HG03439 (cell line): ENCODE measurements around the gene SLCO4A1.

Source experiments
- ATAC-seq: cut with Tn5 transposase; IDR thresholded peaks from one replicate; pipeline ENCODE4 v1.9.1; 2021; ENCODE audit warnings: mild to moderate bottlenecking, moderate library complexity; ENCODE audit not compliant: unreplicated experiment

SLCO4A1 gene

GRCh38 chr20:62696989-62697388 lies 54.7 kb downstream of the SLCO4A1 start:
- ATAC-seq: no peak

GRCh38 chr20:62697468-62697912 lies 55.2 kb downstream of the SLCO4A1 start:
- ATAC-seq: no peak

- ATAC-seq: no peak
These were observed 55.9 kb downstream of the SLCO4A1 start for GRCh38 chr20:62698231-62698630.

GRCh38 chr20:62699296-62699695 lies 57.0 kb downstream of the SLCO4A1 start:
- ATAC-seq: no peak

GRCh38 chr20:62699741-62700140 lies 57.4 kb downstream of the SLCO4A1 start:
- ATAC-seq: no peak

GRCh38 chr20:62700261-62700930 lies 58.1 kb downstream of the SLCO4A1 start:
- ATAC-seq: no peak

GRCh38 chr20:62701161-62702012 lies 59.1 kb downstream of the SLCO4A1 start:
- ATAC-seq: no peak

GRCh38 chr20:62702013-62702300 lies 59.7 kb downstream of the SLCO4A1 start:
- no peak for ATAC-seq

- no peak for ATAC-seq
These were observed 60.9 kb downstream of the SLCO4A1 start for GRCh38 chr20:62702895-62703852.

GRCh38 chr20:62703853-62704228 lies 61.5 kb downstream of the SLCO4A1 start:
- ATAC-seq: no peak

GRCh38 chr20:62704341-62704948 lies 62.1 kb downstream of the SLCO4A1 start:
- ATAC-seq: no peak

GRCh38 chr20:62705627-62706026 lies 63.3 kb downstream of the SLCO4A1 start:
- ATAC-seq: no peak

- no peak for ATAC-seq
These were observed 64.0 kb downstream of the SLCO4A1 start for GRCh38 chr20:62706344-62706743.

GRCh38 chr20:62706857-62707256 lies 64.6 kb downstream of the SLCO4A1 start:
- no peak for ATAC-seq

- ATAC-seq: no peak
These were observed 65.1 kb downstream of the SLCO4A1 start for GRCh38 chr20:62707276-62707920.

- ATAC-seq: no peak
These were observed 65.7 kb downstream of the SLCO4A1 start for GRCh38 chr20:62707921-62708521.

- ATAC-seq: no peak
These were observed 66.6 kb downstream of the SLCO4A1 start, which contains the start of gene NTSR1 for GRCh38 chr20:62708591-62709536. TSS of gene NTSR1 (plus strand) at chr20:62708836. CDS start at chr20:62709208, 372 bp downstream.

GRCh38 chr20:62709537-62709905 lies 67.2 kb downstream of the SLCO4A1 start:
- no peak for ATAC-seq
